Hepatocyte (in vitro differentiated cells): ENCODE measurements around the gene SFXN4. TPM values are rescaled to one million over a fixed set of nuclear protein-coding genes. Genes with fewer than 3 reads are reported as not detected.
"Not testable (repeated sequence)": the region's sequence is repeated elsewhere in the genome, so short reads cannot be mapped to it uniquely, and the experiment has no call there.

Source experiments
- DNase-seq: peaks from one replicate; pipeline ENCODE4 v3.0.0-alpha.2; 2016; ENCODE audit warnings: low spot score
- H2AFZ ChIP-seq: fragments of 200-600 bp; sonication (generic); 2 replicates; pipeline ENCODE4 v1.6.0; 2016; ENCODE audit warnings: antibody characterized with exemption, mild to moderate bottlenecking
- H3K27ac ChIP-seq: fragments of 200-600 bp; sonication (generic); 2 replicates; pipeline ENCODE4 v1.5.1; 2016; ENCODE audit warnings: mild to moderate bottlenecking
- H3K27me3 ChIP-seq: fragments of 200-600 bp; sonication (generic); 2 replicates; pipeline ENCODE4 v1.6.1; 2016
- H3K36me3 ChIP-seq: fragments of 200-600 bp; sonication (generic); replicated peaks from 2 replicates; pipeline ENCODE4 v1.5.1; 2016; ENCODE audit warnings: low read depth; ENCODE audit not compliant: insufficient read depth
- H3K4me1 ChIP-seq: fragments of 200-600 bp; sonication (generic); 2 replicates; pipeline ENCODE4 v1.5.1; 2016; ENCODE audit warnings: mild to moderate bottlenecking, moderate library complexity; ENCODE audit not compliant: insufficient read depth
- H3K4me2 ChIP-seq: fragments of 200-600 bp; sonication (generic); 2 replicates; pipeline ENCODE4 v1.6.0; 2016
- H3K4me3 ChIP-seq: fragments of 200-600 bp; sonication (generic); 2 replicates; pipeline ENCODE4 v1.5.1; 2016; ENCODE audit warnings: mild to moderate bottlenecking
- H3K79me2 ChIP-seq: fragments of 200-600 bp; sonication (generic); 2 replicates; pipeline ENCODE4 v1.6.0; 2017; ENCODE audit warnings: mild to moderate bottlenecking
- H3K9me2 ChIP-seq: fragments of 200-600 bp; sonication (generic); replicated peaks from 2 replicates; pipeline ENCODE4 v1.6.0; 2017; ENCODE audit warnings: mild to moderate bottlenecking; ENCODE audit not compliant: insufficient read depth
- H3K9me3 ChIP-seq: fragments of 200-600 bp; sonication (generic); 2 replicates; pipeline ENCODE4 v1.5.1; 2016; ENCODE audit warnings: low read depth, mild to moderate bottlenecking
- H4K20me1 ChIP-seq: fragments of 200-600 bp; sonication (generic); 2 replicates; pipeline ENCODE4 v1.6.0; 2016; ENCODE audit warnings: mild to moderate bottlenecking; ENCODE audit not compliant: insufficient read depth, poor library complexity, severe bottlenecking
- CTCF ChIP-seq: fragments of 200-600 bp; sonication (generic); IDR thresholded peaks from 2 replicates; pipeline ENCODE4 v1.5.1; 2016; ENCODE audit warnings: antibody characterized with exemption, mild to moderate bottlenecking; ENCODE audit not compliant: poor library complexity
- EZH2 ChIP-seq: fragments of 200-600 bp; sonication (generic); IDR thresholded peaks from 2 replicates; pipeline ENCODE4 v1.6.1; 2016; ENCODE audit warnings: antibody characterized with exemption, mild to moderate bottlenecking, borderline replicate concordance
- EZH2phosphoT487 ChIP-seq: fragments of 200-600 bp; sonication (generic); IDR thresholded peaks from one replicate; pipeline ENCODE4 v1.6.1; 2018; ENCODE audit warnings: antibody characterized with exemption, mild to moderate bottlenecking, low read depth, moderate library complexity; ENCODE audit not compliant: unreplicated experiment, severe bottlenecking
- whole genome bisulfite sequencing: methylation state at CpG from one replicate; pipeline ENCODE4 v1.1.6; 2016; ENCODE audit warnings: low lambda C conversion rate; ENCODE audit errors: missing lambda C conversion rate; 5-methylcytosine and 5-hydroxymethylcytosine counted together
- polyA plus RNA-seq: library from polyadenylated mRNA; unstranded; fragments of >200 nt; fragmentation: Nextera tagmentation; extraction: Ambion mirVana; gene quantifications from 2 replicates; pipeline ENCODE4 v1.2.1, GENCODE V29; 2016
- total RNA-seq: library from RNA; depleted of rRNA; stranded (reverse); fragments of >200 nt; gene quantifications from 2 replicates; pipeline ENCODE4 v1.2.3, GENCODE V29; 2014

The SFXN4 gene
- total and polyA plus RNA-seq, 2 experiments from 2014 or later: 27.2 to 41.5 TPM

GRCh38 chr10:119101366-119102098 is 64.0 kb downstream of the SFXN4 start:
- H3K4me3 ChIP-seq: no peak overlapping the region
- H3K9me2 ChIP-seq: no peaks in the 10 kb centered on the region
- peaks cover 18% of the 10 kb centered on the region for H3K4me1 ChIP-seq
- no peak for DNase-seq
- H3K79me2 ChIP-seq: peaks cover 20% of the 10 kb centered on the region
- H2AFZ ChIP-seq: no peak overlapping the region
- H3K36me3 ChIP-seq: no peaks in the 10 kb centered on the region
- H3K9me3 ChIP-seq: no peaks in the 10 kb centered on the region
- no peaks in the 10 kb centered on the region for H4K20me1 ChIP-seq
- WGBS: 83% methylated on average over 10 of the region's 10 CpGs
- TF ChIP-seq EZH2phosphoT487: no peak
- no peak for TF ChIP-seq EZH2
- no peak for TF ChIP-seq CTCF
- no peak overlapping the region for H3K4me2 ChIP-seq
- H3K27me3 ChIP-seq: no peaks in the 10 kb centered on the region
- H3K27ac ChIP-seq: peak overlapping the region; percentile 74

GRCh38 chr10:119100434-119101238 is 64.9 kb downstream of the SFXN4 start:
- Histone ChIP-seq H3K27ac (peak overlapping the region; percentile 74), H3K36me3 (no peaks in the 10 kb centered on the region), H3K9me2 (no peaks in the 10 kb centered on the region), H3K4me1 (peaks cover 16% of the 10 kb centered on the region), H3K4me3 (no peak overlapping the region), H3K4me2 (no peak overlapping the region), H2AFZ (no peak overlapping the region), H4K20me1 (no peaks in the 10 kb centered on the region), H3K9me3 (no peaks in the 10 kb centered on the region), H3K79me2 (peaks cover 11% of the 10 kb centered on the region), H3K27me3 (no peaks in the 10 kb centered on the region)
- TF ChIP-seq CTCF: no peak
- TF ChIP-seq EZH2: no peak
- no peak for TF ChIP-seq EZH2phosphoT487
- 83% methylated on average over 3 of the region's 3 CpGs for WGBS
- DNase-seq: peak; percentile 37

- no peaks in the 10 kb centered on the region for H4K20me1 ChIP-seq
- no peaks in the 10 kb centered on the region for H3K79me2 ChIP-seq
- no peak overlapping the region for H3K27ac ChIP-seq
- no peaks in the 10 kb centered on the region for H3K27me3 ChIP-seq
- H2AFZ ChIP-seq: no peak overlapping the region
- H3K9me2 ChIP-seq: no peaks in the 10 kb centered on the region
- 97% methylated on average over 3 of the region's 3 CpGs for WGBS
- TF ChIP-seq CTCF: no peak
- no peak for TF ChIP-seq EZH2
- no peak for TF ChIP-seq EZH2phosphoT487
- H3K4me3 ChIP-seq: no peak overlapping the region
- no peak overlapping the region for H3K4me2 ChIP-seq
- no peak for DNase-seq
- H3K4me1 ChIP-seq: peaks cover 8% of the 10 kb centered on the region
- no peaks in the 10 kb centered on the region for H3K9me3 ChIP-seq
- H3K36me3 ChIP-seq: no peaks in the 10 kb centered on the region
Observed at GRCh38 chr10:119098576-119098975, 66.9 kb downstream of the SFXN4 start.

- not testable (repeated sequence) for H3K27me3 ChIP-seq, H4K20me1 ChIP-seq, H3K4me2 ChIP-seq, H3K9me2 ChIP-seq, H3K9me3 ChIP-seq, H3K27ac ChIP-seq, H3K4me3 ChIP-seq, H3K4me1 ChIP-seq, H2AFZ ChIP-seq, H3K36me3 ChIP-seq, H3K79me2 ChIP-seq, DNase-seq
- WGBS: 96% methylated on average over 12 of the region's 12 CpGs
Observed at GRCh38 chr10:119096641-119097415, 68.7 kb downstream of the SFXN4 start.
